BJ (cell line): ENCODE measurements around the gene CD4. TPM values are rescaled to one million over a fixed set of nuclear protein-coding genes. Genes with fewer than 3 reads are reported as not detected.

Experiments used
- CTCF ChIA-PET: fragments of 350-600 bp; formaldehyde crosslinking; extraction: SDS; loops from one replicate; lab custom pipeline; 2021; ENCODE audit warnings: antibody characterized with exemption, inconsistent platforms; lab: Yijun Ruan, JAX
- POLR2A ChIA-PET: fragments of 300-600 bp; sonication (Branson Sonifier 250); formaldehyde crosslinking; extraction: SDS; loops from one replicate; lab custom pipeline; 2021; ENCODE audit warnings: antibody characterized with exemption; lab: Charles Lee
- DNase-seq: peaks from one replicate; pipeline ENCODE4 v3.0.0-alpha.2; 2011; ENCODE audit warnings: low read depth
- H3K27me3 ChIP-seq: 2 replicates; pipeline ENCODE4 v1.6.0; 2011; ENCODE audit warnings: low read length; ENCODE audit not compliant: control insufficient read depth, insufficient read depth
- H3K36me3 ChIP-seq: 2 replicates; pipeline ENCODE4 v1.5.1; 2011; ENCODE audit warnings: low read length; ENCODE audit not compliant: control insufficient read depth, insufficient read depth
- H3K4me3 ChIP-seq: 2 replicates; pipeline ENCODE4 v1.5.1; 2011; ENCODE audit warnings: low read depth, mild to moderate bottlenecking, control low read depth, low read length
- CTCF ChIP-seq: IDR thresholded peaks from 2 replicates; pipeline ENCODE4 v1.5.1; 2011; ENCODE audit warnings: low read depth, mild to moderate bottlenecking, control low read depth, inconsistent platforms, low read length, moderate library complexity; ENCODE audit not compliant: insufficient read depth
- polyA plus RNA-seq: library from polyadenylated mRNA; depleted of rRNA; stranded (reverse); fragments of >200 nt; gene quantifications from 2 replicates; pipeline ENCODE4 v1.2.3, GENCODE V29; 2011

The CD4 gene
- polyA plus RNA-seq, 1 experiment = 0.42 TPM

GRCh38 chr12:6843118-6843902 lies 54.0 kb downstream of the CD4 start:
- no peaks in the 10 kb centered on the region for H3K27me3 ChIP-seq
- H3K4me3 ChIP-seq = no peak overlapping the region
- DNase-seq = no peak
- peaks cover 41% of the 10 kb centered on the region for H3K36me3 ChIP-seq
- TF ChIP-seq CTCF = no peak
- CTCF ChIA-PET = interaction anchor here (0.9 to 12.2 kb wide), 4 partner anchors 7 to 77 kb away, joined by 3 to 111 read pairs (median 4); partner anchors contain the start of genes GNB3, PTMS and SPSB2
- POLR2A ChIA-PET = no interaction called here

GRCh38 chr12:6845395-6845794 lies 56.1 kb downstream of the CD4 start:
- no peak for TF ChIP-seq CTCF
- ChIA-PET POLR2A (no interaction called here), CTCF (interaction anchor here (0.8 to 12.2 kb wide), 4 partner anchors 9 to 46 kb away, joined by 3 to 111 read pairs (median 4); partner anchors contain the start of gene GNB3)
- Histone ChIP-seq H3K27me3 (no peaks in the 10 kb centered on the region), H3K36me3 (peaks cover 29% of the 10 kb centered on the region), H3K4me3 (no peak overlapping the region)
- no peak for DNase-seq

GRCh38 chr12:6846316-6846869 lies 57.1 kb downstream of the CD4 start:
- Histone ChIP-seq H3K36me3 (peaks cover 28% of the 10 kb centered on the region), H3K27me3 (no peaks in the 10 kb centered on the region), H3K4me3 (no peak overlapping the region)
- ChIA-PET CTCF (interaction anchor here (1.5 to 12.2 kb wide), 2 partner anchors 10 to 26 kb away, joined by 4 to 111 read pairs; partner anchors contain the start of gene GNB3), POLR2A (no interaction called here)
- no peak for TF ChIP-seq CTCF
- DNase-seq = no peak

- Histone ChIP-seq H3K4me3 (no peak overlapping the region), H3K36me3 (peaks cover 25% of the 10 kb centered on the region), H3K27me3 (no peaks in the 10 kb centered on the region)
- POLR2A ChIA-PET = no interaction called here
- no peak for TF ChIP-seq CTCF
- DNase-seq = no peak
- CTCF ChIA-PET = interaction anchor here (1.6 to 12.2 kb wide), 3 partner anchors 11 to 25 kb away, joined by 4 to 111 read pairs (median 5); partner anchors contain the start of genes GNB3 and SPSB2
These were observed 58.3 kb downstream of the CD4 start for GRCh38 chr12:6847676-6848075.

GRCh38 chr12:6849427-6849826 lies 60.1 kb downstream of the CD4 start:
- TF ChIP-seq CTCF = no peak
- no peak overlapping the region for H3K4me3 ChIP-seq
- H3K36me3 ChIP-seq = peaks cover 13% of the 10 kb centered on the region
- DNase-seq = no peak
- H3K27me3 ChIP-seq = no peaks in the 10 kb centered on the region
- POLR2A ChIA-PET = no interaction called here
- CTCF ChIA-PET = interaction anchor here (1.6 to 12.2 kb wide), 3 partner anchors 13 to 23 kb away, joined by 5 to 112 read pairs (median 111); partner anchors contain the start of genes GNB3, SPSB2 and TPI1
